Liver (tissue), 9 donors: Measurements from ENCODE around the gene CRHR2. TPM values are rescaled to one million over a fixed set of nuclear protein-coding genes. Genes with fewer than 3 reads are reported as not detected.
A peak's percentile ranks its signal among the peaks of the same experiment; 100 is the strongest.

Source experiments
- DNase-seq: peaks from one replicate; pipeline ENCODE4 v3.0.0-alpha.2; 2017; ENCODE audit warnings: low spot score
- H3K27ac ChIP-seq, 2 donors: one replicate each; pipeline ENCODE4 v1.7.0; 2013; ENCODE audit warnings: inconsistent platforms in 2 of 2, low read length in 2 of 2, control low read depth in 1 of 2, low read depth in 1 of 2, mild to moderate bottlenecking in 1 of 2
- H3K27me3 ChIP-seq, 4 donors: one replicate each; pipeline versions ENCODE4 v1.6.1 to v1.7.0; 2013; ENCODE audit warnings: low read length in 3 of 4, inconsistent platforms in 1 of 4, mild to moderate bottlenecking in 1 of 4, moderate library complexity in 1 of 4; ENCODE audit not compliant: control insufficient read depth in 4 of 4, insufficient read depth in 4 of 4
- H3K36me3 ChIP-seq, 4 donors: one replicate each; pipeline versions ENCODE4 v1.6.1 to v1.7.0; 2013; ENCODE audit warnings: low read length in 3 of 4, mild to moderate bottlenecking in 3 of 4, low read depth in 1 of 4, moderate library complexity in 1 of 4; ENCODE audit not compliant: control insufficient read depth in 4 of 4, insufficient read depth in 3 of 4
- H3K4me1 ChIP-seq, 4 donors: one replicate each; pipeline versions ENCODE4 v1.6.1 to v1.7.0; 2013; ENCODE audit warnings: low read length in 3 of 4, mild to moderate bottlenecking in 3 of 4, moderate library complexity in 1 of 4; ENCODE audit not compliant: control insufficient read depth in 4 of 4, insufficient read depth in 4 of 4
- H3K4me3 ChIP-seq, 3 donors: one replicate each; pipeline versions ENCODE4 v1.6.1 to v1.7.0; 2013; ENCODE audit warnings: low read length in 3 of 3, control low read depth in 1 of 3, low read depth in 1 of 3, mild to moderate bottlenecking in 1 of 3
- H3K9ac ChIP-seq, 2 donors: one replicate each; pipeline ENCODE4 v1.7.0; 2013; ENCODE audit warnings: low read length in 2 of 2, mild to moderate bottlenecking in 2 of 2, moderate library complexity in 2 of 2, control low read depth in 1 of 2, low read depth in 1 of 2
- H3K9me3 ChIP-seq, 4 donors: one replicate each; pipeline versions ENCODE4 v1.6.1 to v1.7.0; 2013; ENCODE audit warnings: low read length in 3 of 4; ENCODE audit not compliant: control insufficient read depth in 4 of 4
- EGR1 ChIP-seq, 2 donors: IDR thresholded peaks; 2 replicates each; pipeline ENCODE4 v1.6.1; 2016 to 2018; ENCODE audit warnings: antibody characterized with exemption in 2 of 2, low read depth in 2 of 2
- FOXA1 ChIP-seq: IDR thresholded peaks from 2 replicates; pipeline ENCODE4 v1.6.1; 2016; ENCODE audit warnings: antibody characterized with exemption
- FOXA2 ChIP-seq: IDR thresholded peaks from 2 replicates; pipeline ENCODE4 v1.6.1; 2016; ENCODE audit warnings: antibody characterized with exemption
- GABPA ChIP-seq, 2 donors: IDR thresholded peaks in 1 of 2; conservative IDR thresholded peaks in 1 of 2; 2 replicates each; pipeline ENCODE4 v1.6.1; 2016; ENCODE audit warnings: antibody characterized with exemption in 2 of 2, mild to moderate bottlenecking in 1 of 2, moderate library complexity in 1 of 2
- HNF4A ChIP-seq, 2 donors: conservative IDR thresholded peaks; 2 replicates each; pipeline ENCODE4 v1.6.1; 2016; ENCODE audit warnings: antibody characterized with exemption in 2 of 2, mild to moderate bottlenecking in 2 of 2
- HNF4G ChIP-seq: IDR thresholded peaks from 2 replicates; pipeline ENCODE4 v1.6.1; 2016; ENCODE audit warnings: antibody characterized with exemption
- NR2F2 ChIP-seq: IDR thresholded peaks from 2 replicates; pipeline ENCODE4 v1.6.1; 2016; ENCODE audit warnings: antibody characterized with exemption
- RXRA ChIP-seq, 2 donors: IDR thresholded peaks; 2 replicates each; pipeline ENCODE4 v1.6.1; 2017 to 2018; ENCODE audit warnings: antibody characterized with exemption in 2 of 2, mild to moderate bottlenecking in 1 of 2
- SP1 ChIP-seq: IDR thresholded peaks from 2 replicates; pipeline ENCODE4 v1.6.1; 2018; ENCODE audit warnings: antibody characterized with exemption, mild to moderate bottlenecking
- TAF1 ChIP-seq: conservative IDR thresholded peaks from 2 replicates; pipeline ENCODE4 v1.6.1; 2016; ENCODE audit warnings: antibody characterized with exemption, mild to moderate bottlenecking
- WGBS: extraction: QIAGEN DNeasy Blood & Tissue Kit; methylation state at CpG from one replicate; pipeline ENCODE4 v1.1.7; 2013; 5-methylcytosine and 5-hydroxymethylcytosine counted together
- polyA plus RNA-seq, 2 donors: library from polyadenylated mRNA; stranded (reverse) in 1 of 2; unstranded in 1 of 2; fragments of 200-250 nt in 1 of 2; fragments of >200 nt in 1 of 2; fragmentation: Nextera tagmentation in 1 of 2; extraction: Ambion mirVana in 1 of 2; gene quantifications; one replicate each; pipeline versions ENCODE4 v1.2.1 to v1.2.3, GENCODE V29; 2013 to 2015
- total RNA-seq, 2 donors: library from RNA; depleted of rRNA; stranded (reverse); fragments of >200 nt; gene quantifications; one replicate each; pipeline ENCODE4 v1.2.3, GENCODE V29; 2014
- TF ChIP-seq, protein P1 (sequence below): fragments of 150-350 bp; IDR thresholded peaks from 2 replicates; pipeline ENCODE4 v1.5.1; 2017; ENCODE audit warnings: improper control_type of control experiment, low read depth, low read length; ENCODE audit not compliant: missing input control
- TF ChIP-seq, protein P2 (sequence below): IDR thresholded peaks from 2 replicates; pipeline ENCODE4 v1.6.1; 2016; ENCODE audit warnings: antibody characterized with exemption, mild to moderate bottlenecking
- TF ChIP-seq, protein P3 (sequence below): IDR thresholded peaks from 2 replicates; pipeline ENCODE4 v1.6.1; 2016; ENCODE audit warnings: antibody characterized with exemption
- donor health status: healthy.
- donor health status: healthy.
- donor health status: healthy.
- donor health status: healthy.
- donor health status: healthy.

The CRHR2 gene
- not detected for total RNA-seq
- polyA plus RNA-seq = not detected

DNA sequence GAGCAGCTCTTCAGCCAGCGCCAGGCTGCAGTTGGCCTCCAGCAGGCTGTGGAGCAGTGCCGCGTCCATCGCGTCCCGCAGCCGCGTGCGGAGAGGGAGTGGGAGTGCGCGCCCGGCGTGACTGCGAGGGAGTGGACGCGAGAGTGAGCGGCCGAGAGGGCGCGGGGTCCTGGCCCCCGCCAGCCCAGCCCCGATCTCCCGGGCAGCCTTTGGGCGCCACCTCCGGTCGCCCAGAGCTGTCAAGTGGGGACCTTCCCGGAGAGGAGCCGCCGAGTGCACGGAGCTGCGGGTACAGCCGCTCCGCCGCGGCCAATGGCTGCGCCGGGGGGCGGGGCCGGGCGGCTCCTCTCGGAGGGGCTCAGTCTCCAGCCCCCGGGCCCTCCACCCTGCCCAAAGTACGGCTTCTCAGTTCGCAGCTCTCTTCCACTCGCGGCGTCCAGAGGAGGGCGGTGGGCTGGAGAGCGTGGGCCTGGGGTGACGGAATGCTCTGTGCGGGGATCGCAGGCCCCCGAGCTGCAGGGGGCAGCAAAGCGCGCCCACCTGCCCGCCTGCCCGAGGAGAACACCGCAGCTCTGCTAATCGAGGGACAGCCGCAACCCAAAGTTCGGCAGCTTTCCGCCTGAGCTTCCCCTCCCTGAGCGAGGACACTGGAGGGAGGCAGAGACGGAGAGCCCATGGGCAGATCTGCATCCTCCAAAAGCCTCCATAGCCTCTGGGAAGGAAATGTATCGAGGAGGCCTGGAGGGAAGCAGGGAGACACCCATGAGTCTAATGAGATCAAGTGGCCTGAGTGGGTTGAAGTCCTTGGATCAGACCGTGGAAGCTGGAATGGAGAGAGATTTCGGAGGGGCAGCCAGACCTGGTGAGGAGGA lies at the start of gene CRHR2:
Gene CRHR2, minus strand, starts transcription at position 245 of the 872 bp plus-strand sequence. Its CDS starts 176 bp downstream, at position 69.
- Histone ChIP-seq H3K27ac (no peak within 1 kb of the TSS), H3K27me3 (peaks cover 3 to 13% (median 5%) of the 10 kb centered on the region in 4 donors), H3K9ac (no peak within 1 kb of the TSS), H3K4me3 (peak within 1 kb of the TSS in 1 of 3 donors; percentile 28), H3K9me3 (no peaks in the 10 kb centered on the region), H3K36me3 (no peaks in the 10 kb centered on the region), H3K4me1 (peaks cover 5 to 10% (median 8%) of the 10 kb centered on the region in 4 donors)
- 9% methylated on average over 67 of the region's 67 CpGs for WGBS
- DNase-seq = no peak
- TF ChIP-seq NR2F2 (no peak), HNF4A (conservative IDR thresholded peaks at IDR 0.05) (no peak), RXRA (IDR thresholded peaks at IDR 0.05) (no peak), HNF4G (no peak), FOXA2 (no peak)
- TF ChIP-seq, protein P1, sequence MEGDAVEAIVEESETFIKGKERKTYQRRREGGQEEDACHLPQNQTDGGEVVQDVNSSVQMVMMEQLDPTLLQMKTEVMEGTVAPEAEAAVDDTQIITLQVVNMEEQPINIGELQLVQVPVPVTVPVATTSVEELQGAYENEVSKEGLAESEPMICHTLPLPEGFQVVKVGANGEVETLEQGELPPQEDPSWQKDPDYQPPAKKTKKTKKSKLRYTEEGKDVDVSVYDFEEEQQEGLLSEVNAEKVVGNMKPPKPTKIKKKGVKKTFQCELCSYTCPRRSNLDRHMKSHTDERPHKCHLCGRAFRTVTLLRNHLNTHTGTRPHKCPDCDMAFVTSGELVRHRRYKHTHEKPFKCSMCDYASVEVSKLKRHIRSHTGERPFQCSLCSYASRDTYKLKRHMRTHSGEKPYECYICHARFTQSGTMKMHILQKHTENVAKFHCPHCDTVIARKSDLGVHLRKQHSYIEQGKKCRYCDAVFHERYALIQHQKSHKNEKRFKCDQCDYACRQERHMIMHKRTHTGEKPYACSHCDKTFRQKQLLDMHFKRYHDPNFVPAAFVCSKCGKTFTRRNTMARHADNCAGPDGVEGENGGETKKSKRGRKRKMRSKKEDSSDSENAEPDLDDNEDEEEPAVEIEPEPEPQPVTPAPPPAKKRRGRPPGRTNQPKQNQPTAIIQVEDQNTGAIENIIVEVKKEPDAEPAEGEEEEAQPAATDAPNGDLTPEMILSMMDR = no peak
- TF ChIP-seq, protein P2, sequence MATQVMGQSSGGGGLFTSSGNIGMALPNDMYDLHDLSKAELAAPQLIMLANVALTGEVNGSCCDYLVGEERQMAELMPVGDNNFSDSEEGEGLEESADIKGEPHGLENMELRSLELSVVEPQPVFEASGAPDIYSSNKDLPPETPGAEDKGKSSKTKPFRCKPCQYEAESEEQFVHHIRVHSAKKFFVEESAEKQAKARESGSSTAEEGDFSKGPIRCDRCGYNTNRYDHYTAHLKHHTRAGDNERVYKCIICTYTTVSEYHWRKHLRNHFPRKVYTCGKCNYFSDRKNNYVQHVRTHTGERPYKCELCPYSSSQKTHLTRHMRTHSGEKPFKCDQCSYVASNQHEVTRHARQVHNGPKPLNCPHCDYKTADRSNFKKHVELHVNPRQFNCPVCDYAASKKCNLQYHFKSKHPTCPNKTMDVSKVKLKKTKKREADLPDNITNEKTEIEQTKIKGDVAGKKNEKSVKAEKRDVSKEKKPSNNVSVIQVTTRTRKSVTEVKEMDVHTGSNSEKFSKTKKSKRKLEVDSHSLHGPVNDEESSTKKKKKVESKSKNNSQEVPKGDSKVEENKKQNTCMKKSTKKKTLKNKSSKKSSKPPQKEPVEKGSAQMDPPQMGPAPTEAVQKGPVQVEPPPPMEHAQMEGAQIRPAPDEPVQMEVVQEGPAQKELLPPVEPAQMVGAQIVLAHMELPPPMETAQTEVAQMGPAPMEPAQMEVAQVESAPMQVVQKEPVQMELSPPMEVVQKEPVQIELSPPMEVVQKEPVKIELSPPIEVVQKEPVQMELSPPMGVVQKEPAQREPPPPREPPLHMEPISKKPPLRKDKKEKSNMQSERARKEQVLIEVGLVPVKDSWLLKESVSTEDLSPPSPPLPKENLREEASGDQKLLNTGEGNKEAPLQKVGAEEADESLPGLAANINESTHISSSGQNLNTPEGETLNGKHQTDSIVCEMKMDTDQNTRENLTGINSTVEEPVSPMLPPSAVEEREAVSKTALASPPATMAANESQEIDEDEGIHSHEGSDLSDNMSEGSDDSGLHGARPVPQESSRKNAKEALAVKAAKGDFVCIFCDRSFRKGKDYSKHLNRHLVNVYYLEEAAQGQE = no peak

DNA sequence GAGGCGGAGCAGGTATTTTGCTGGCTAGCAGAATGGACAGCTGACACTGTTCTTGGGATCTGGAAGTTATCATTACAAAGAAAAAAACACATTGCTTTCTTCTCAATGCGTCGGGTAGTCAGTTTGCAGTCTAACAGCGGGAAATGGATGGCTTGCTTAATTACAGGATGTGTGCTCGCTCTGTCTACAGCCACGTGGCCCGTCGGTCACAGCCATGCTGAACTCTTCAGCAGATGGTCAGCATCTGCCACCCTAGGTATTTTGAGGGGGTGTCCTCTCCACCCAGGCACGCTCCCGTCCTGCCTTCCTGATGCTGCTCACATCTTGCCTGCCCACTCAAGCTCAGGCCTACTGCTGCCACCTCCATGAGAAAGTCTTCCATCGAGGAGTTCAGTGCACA lies 49.3 kb upstream of the CRHR2 start:
- TF ChIP-seq GABPA (IDR thresholded peaks at IDR 0.05 in 1 of 2, conservative IDR thresholded peaks at IDR 0.05 in 1 of 2) = no peak
- TF ChIP-seq TAF1 = no peak
- TF ChIP-seq SP1 = no peak
- no peak for TF ChIP-seq NR2F2
- TF ChIP-seq, protein P3, sequence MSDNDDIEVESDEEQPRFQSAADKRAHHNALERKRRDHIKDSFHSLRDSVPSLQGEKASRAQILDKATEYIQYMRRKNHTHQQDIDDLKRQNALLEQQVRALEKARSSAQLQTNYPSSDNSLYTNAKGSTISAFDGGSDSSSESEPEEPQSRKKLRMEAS = no peak
- TF ChIP-seq FOXA2 = no peak
- no peak for TF ChIP-seq FOXA1
- no peak for TF ChIP-seq EGR1 (IDR thresholded peaks at IDR 0.05; ENCODE audit: low read depth in 2 of 2)
- TF ChIP-seq, protein P2 = no peak
- Histone ChIP-seq H3K27me3 (no peaks in the 10 kb centered on the region), H3K9ac (no peak overlapping the region), H3K4me1 (no peaks in the 10 kb centered on the region), H3K4me3 (no peak overlapping the region), H3K36me3 (no peaks in the 10 kb centered on the region), H3K9me3 (no peaks in the 10 kb centered on the region), H3K27ac (no peak overlapping the region)
- WGBS = 67% methylated on average over 11 of the region's 11 CpGs
- DNase-seq = no peak
